Thymus (tissue), 14 donors: Measurements from ENCODE around the gene TCP11L2. TPM values are rescaled to one million over a fixed set of nuclear protein-coding genes. Genes with fewer than 3 reads are reported as not detected.

ENCODE experiments used
- DNase-seq, 9 donors: peaks; one replicate each; pipeline ENCODE4 v3.0.0-alpha.2; 2013; ENCODE audit warnings: low spot score in 9 of 9, low read depth in 6 of 9, missing footprints in 1 of 9
- H3K27ac ChIP-seq, 2 donors: one replicate each; pipeline ENCODE4 v1.5.1; 2013; ENCODE audit warnings: control low read depth in 1 of 2, low read depth in 1 of 2, low read length in 1 of 2, mild to moderate bottlenecking in 1 of 2, moderate library complexity in 1 of 2
- H3K27me3 ChIP-seq, 2 donors: one replicate each; pipeline ENCODE4 v1.5.1; 2013; ENCODE audit warnings: low read length in 1 of 2; ENCODE audit not compliant: control insufficient read depth in 2 of 2, insufficient read depth in 1 of 2
- H3K36me3 ChIP-seq, 2 donors: one replicate each; pipeline ENCODE4 v1.5.1; 2013; ENCODE audit warnings: low read length in 1 of 2, mild to moderate bottlenecking in 1 of 2, moderate library complexity in 1 of 2; ENCODE audit not compliant: control insufficient read depth in 2 of 2, insufficient read depth in 2 of 2
- H3K4me1 ChIP-seq, 2 donors: one replicate each; pipeline ENCODE4 v1.5.1; 2013; ENCODE audit warnings: low read length in 2 of 2; ENCODE audit not compliant: control insufficient read depth in 2 of 2, insufficient read depth in 2 of 2
- H3K4me3 ChIP-seq, 2 donors: one replicate each; pipeline ENCODE4 v1.5.1; 2013; ENCODE audit warnings: low read length in 2 of 2, control low read depth in 1 of 2, mild to moderate bottlenecking in 1 of 2
- H3K9me3 ChIP-seq, 2 donors: one replicate each; pipeline ENCODE4 v1.5.1; 2013; ENCODE audit warnings: low read length in 1 of 2, mild to moderate bottlenecking in 1 of 2; ENCODE audit not compliant: control insufficient read depth in 2 of 2, insufficient read depth in 1 of 2
- WGBS: extraction: QIAGEN DNeasy Blood & Tissue Kit; methylation state at CpG from one replicate; pipeline ENCODE4 v1.1.7; 2013; 5-methylcytosine and 5-hydroxymethylcytosine counted together
- long read RNA-seq, 10 donors: transcript quantifications; one replicate each; lab custom pipeline, GENCODE V29; 2026
- polyA plus RNA-seq: library from polyadenylated mRNA; stranded (reverse); fragments of 200-250 nt; gene quantifications from one replicate; pipeline ENCODE4 v1.2.3, GENCODE V29; 2013
- total RNA-seq: library from RNA; stranded (reverse); fragments of 120-200 nt; gene quantifications from one replicate; pipeline ENCODE4 v1.2.4, GENCODE V29; 2013
- donor health status: healthy.

Gene TCP11L2
- 18.3 TPM for total RNA-seq
- polyA plus RNA-seq, result 5.9 TPM
- long read RNA-seq, donor 1, result 0 reads
- long read RNA-seq, donor 2, result 0 reads
- long read RNA-seq, donor 3, partial matches to known transcripts, result 6 of 6 reads
- long read RNA-seq, donor 3, other reads (novel, unspliced or antisense), result 0 of 6 reads
- long read RNA-seq, donor 4, result 0 reads
- long read RNA-seq, donor 5, partial matches to known transcripts, result 0 of 4 reads
- long read RNA-seq, donor 5, other reads (novel, unspliced or antisense), result 0 of 4 reads
- long read RNA-seq, donor 6, result 0 reads
- long read RNA-seq, donor 7, partial matches to known transcripts, result 0 of 3 reads
- long read RNA-seq, donor 7, other reads (novel, unspliced or antisense), result 0 of 3 reads
- long read RNA-seq, donor 8, result 0 reads
- long read RNA-seq, donor 9, partial matches to known transcripts, result 0 of 1 reads
- long read RNA-seq, donor 9, other reads (novel, unspliced or antisense), result 0 of 1 reads
- long read RNA-seq, donor 10, partial matches to known transcripts, result 0 of 1 reads
- long read RNA-seq, donor 10, other reads (novel, unspliced or antisense), result 0 of 1 reads

- Histone ChIP-seq H3K27ac (peak within 1 kb of the TSS; percentile 95), H3K36me3 (no peaks in the 10 kb centered on the region), H3K27me3 (no peaks in the 10 kb centered on the region), H3K4me1 (peaks cover 13 to 21% of the 10 kb centered on the region in 2 donors), H3K4me3 (peak within 1 kb of the TSS; percentile 89 to 95), H3K9me3 (no peaks in the 10 kb centered on the region)
- under 1% methylated on average over 75 of the region's 76 CpGs for WGBS
- DNase-seq, result peak; percentile 69 to 94 (median 81)
These were observed at the start of gene TCP11L2 for GRCh38 chr12:106302401-106303201. Gene TCP11L2, plus strand, starts transcription at chr12:106302733. Its CDS starts 8,343 bp downstream, at chr12:106311076.

- Histone ChIP-seq H3K27me3 (peaks cover 3 to 26% of the 10 kb centered on the region in 2 donors), H3K36me3 (no peaks in the 10 kb centered on the region), H3K27ac (no peak overlapping the region), H3K4me3 (no peak overlapping the region), H3K4me1 (no peaks in the 10 kb centered on the region), H3K9me3 (no peaks in the 10 kb centered on the region)
- WGBS, result 97% methylated on average over 3 of the region's 3 CpGs
- no peak for DNase-seq
These were observed 47.8 kb upstream of the TCP11L2 start for GRCh38 chr12:106254724-106255123.

GRCh38 chr12:106255493-106255892 is 47.0 kb upstream of the TCP11L2 start:
- Histone ChIP-seq H3K9me3 (no peaks in the 10 kb centered on the region), H3K4me3 (no peak overlapping the region), H3K4me1 (no peaks in the 10 kb centered on the region), H3K27ac (no peak overlapping the region), H3K27me3 (peaks cover 3 to 19% of the 10 kb centered on the region in 2 donors), H3K36me3 (no peaks in the 10 kb centered on the region)
- WGBS, result 96% methylated on average over 3 of the region's 3 CpGs
- no peak for DNase-seq

- DNase-seq, result no peak
- Histone ChIP-seq H3K27ac (no peak overlapping the region), H3K4me3 (no peak overlapping the region), H3K4me1 (no peaks in the 10 kb centered on the region), H3K36me3 (no peaks in the 10 kb centered on the region), H3K27me3 (peaks cover 3 to 14% of the 10 kb centered on the region in 2 donors), H3K9me3 (no peaks in the 10 kb centered on the region)
- WGBS, result 86% methylated on average over 5 of the region's 5 CpGs
These were observed 46.6 kb upstream of the TCP11L2 start for GRCh38 chr12:106255952-106256351.

GRCh38 chr12:106256524-106256923 is 46.0 kb upstream of the TCP11L2 start:
- peaks cover 3 to 10% of the 10 kb centered on the region in 2 donors for H3K27me3 ChIP-seq
- no peaks in the 10 kb centered on the region for H3K9me3 ChIP-seq
- DNase-seq, result no peak
- no peaks in the 10 kb centered on the region for H3K36me3 ChIP-seq
- no peak overlapping the region for H3K27ac ChIP-seq
- H3K4me1 ChIP-seq, result no peaks in the 10 kb centered on the region
- no peak overlapping the region for H3K4me3 ChIP-seq

- no peak overlapping the region for H3K4me3 ChIP-seq
- 84% methylated on average over 4 of the region's 4 CpGs for WGBS
- H3K4me1 ChIP-seq, result no peaks in the 10 kb centered on the region
- peaks cover 0 to 2% of the 10 kb centered on the region in 2 donors for H3K27me3 ChIP-seq
- DNase-seq, result no peak
- no peaks in the 10 kb centered on the region for H3K9me3 ChIP-seq
- no peaks in the 10 kb centered on the region for H3K36me3 ChIP-seq
- H3K27ac ChIP-seq, result no peak overlapping the region
These were observed 44.3 kb upstream of the TCP11L2 start for GRCh38 chr12:106258226-106258625.

GRCh38 chr12:106258935-106259334 is 43.6 kb upstream of the TCP11L2 start:
- no peaks in the 10 kb centered on the region for H3K4me1 ChIP-seq
- no peaks in the 10 kb centered on the region for H3K27me3 ChIP-seq
- DNase-seq, result no peak
- no peaks in the 10 kb centered on the region for H3K36me3 ChIP-seq
- 100% methylated on average over 1 of the region's 1 CpG for whole genome bisulfite sequencing
- no peak overlapping the region for H3K4me3 ChIP-seq
- no peaks in the 10 kb centered on the region for H3K9me3 ChIP-seq
- H3K27ac ChIP-seq, result no peak overlapping the region

- 100% methylated on average over 1 of the region's 1 CpG for WGBS
- no peaks in the 10 kb centered on the region for H3K4me1 ChIP-seq
- no peak for DNase-seq
- no peaks in the 10 kb centered on the region for H3K36me3 ChIP-seq
- no peak overlapping the region for H3K27ac ChIP-seq
- no peaks in the 10 kb centered on the region for H3K9me3 ChIP-seq
- no peaks in the 10 kb centered on the region for H3K27me3 ChIP-seq
- H3K4me3 ChIP-seq, result no peak overlapping the region
These were observed 37.4 kb upstream of the TCP11L2 start for GRCh38 chr12:106265116-106265515.

- no peak for DNase-seq
- H3K27me3 ChIP-seq, result no peaks in the 10 kb centered on the region
- H3K9me3 ChIP-seq, result no peaks in the 10 kb centered on the region
- no peaks in the 10 kb centered on the region for H3K4me1 ChIP-seq
- WGBS, result 68% methylated on average over 2 of the region's 2 CpGs
- H3K36me3 ChIP-seq, result no peaks in the 10 kb centered on the region
- no peak overlapping the region for H3K27ac ChIP-seq
- H3K4me3 ChIP-seq, result no peak overlapping the region
These were observed 35.0 kb upstream of the TCP11L2 start for GRCh38 chr12:106267535-106267934.
